Activated T-cell treated with anti-CD3 and anti-CD28 coated beads, Interleukin-2, amount 50 U/mL, for 72 hours (primary cell): Measurements from ENCODE around the gene EIF5A2. TPM values are rescaled to one million over a fixed set of nuclear protein-coding genes. Genes with fewer than 3 reads are reported as not detected.
"Not testable (repeated sequence)": the region's sequence is repeated elsewhere in the genome, so short reads cannot be mapped to it uniquely, and the experiment has no call there.

ENCODE experiments used
- ATAC-seq, 2 donors: fragments of 150-1000 bp; cut with Tn5 transposase; replicated peaks in 1 of 2; 2 replicates each; pipeline ENCODE4 v1.10.0; 2021; ENCODE audit warnings: moderate library complexity in 2 of 2, mild to moderate bottlenecking in 1 of 2
- DNase-seq, 2 donors: peaks; one replicate each; pipeline ENCODE4 v3.0.0; 2021 to 2022; ENCODE audit warnings: mixed read lengths in 1 of 2
- H3K27ac Mint-ChIP-seq: one replicate; pipeline ENCODE4 v1.8.0; 2022; ENCODE audit warnings: mild to moderate bottlenecking, moderate library complexity, mixed read lengths
- H3K27me3 Mint-ChIP-seq: one replicate; pipeline ENCODE4 v1.8.0; 2022; ENCODE audit warnings: low read depth, mixed read lengths
- H3K36me3 Mint-ChIP-seq, 2 donors: one replicate each; pipeline ENCODE4 v1.8.0; 2022; ENCODE audit warnings: mixed read lengths in 2 of 2, mild to moderate bottlenecking in 1 of 2; ENCODE audit not compliant: insufficient read depth in 2 of 2
- H3K4me1 Mint-ChIP-seq: one replicate; pipeline ENCODE4 v1.8.0; 2022; ENCODE audit warnings: low read depth, mixed read lengths
- H3K4me3 Mint-ChIP-seq, 2 donors: one replicate each; pipeline ENCODE4 v1.8.0; 2022; ENCODE audit warnings: mild to moderate bottlenecking in 2 of 2, mixed read lengths in 2 of 2, moderate library complexity in 2 of 2
- H3K9me3 Mint-ChIP-seq, 2 donors: one replicate each; pipeline ENCODE4 v1.8.0; 2022; ENCODE audit warnings: mixed read lengths in 2 of 2
- total RNA-seq, 2 donors: library from RNA; stranded (reverse); gene quantifications; one replicate each; pipeline ENCODE4 v1.2.3, GENCODE V29; 2022

The EIF5A2 gene
- total RNA-seq, 2 donors from 2014 or later, result 6.0 to 7.1 TPM

GRCh38 chr3:170889132-170889531 lies 19.3 kb downstream of the EIF5A2 start:
- H3K36me3 Mint-ChIP-seq, result peaks cover 0 to 3% of the 10 kb centered on the region in 2 donors
- no peaks in the 10 kb centered on the region for H3K4me1 Mint-ChIP-seq
- no peak overlapping the region for H3K27ac Mint-ChIP-seq
- DNase-seq (no peak), ATAC-seq (no peak)
- no peak overlapping the region for H3K4me3 Mint-ChIP-seq
- H3K9me3 Mint-ChIP-seq, result peaks cover 1 to 2% of the 10 kb centered on the region in 2 donors
- H3K27me3 Mint-ChIP-seq, result peaks cover 8% of the 10 kb centered on the region

GRCh38 chr3:170884109-170884930 lies 24.1 kb downstream of the EIF5A2 start:
- H3K4me3 Mint-ChIP-seq, H3K36me3 Mint-ChIP-seq, ATAC-seq, H3K27ac Mint-ChIP-seq, H3K4me1 Mint-ChIP-seq, H3K27me3 Mint-ChIP-seq, DNase-seq, H3K9me3 Mint-ChIP-seq: not testable (repeated sequence)

GRCh38 chr3:170878688-170879087 lies 29.7 kb downstream of the EIF5A2 start:
- DNase-seq, H3K9me3 Mint-ChIP-seq, H3K27ac Mint-ChIP-seq, H3K27me3 Mint-ChIP-seq, H3K4me1 Mint-ChIP-seq, ATAC-seq, H3K36me3 Mint-ChIP-seq, H3K4me3 Mint-ChIP-seq: not testable (repeated sequence)

GRCh38 chr3:170877311-170877710 lies 31.1 kb downstream of the EIF5A2 start:
- not testable (repeated sequence) for H3K27ac Mint-ChIP-seq, DNase-seq, H3K27me3 Mint-ChIP-seq, ATAC-seq, H3K36me3 Mint-ChIP-seq, H3K4me3 Mint-ChIP-seq, H3K9me3 Mint-ChIP-seq, H3K4me1 Mint-ChIP-seq

- ATAC-seq (no peak), DNase-seq (no peak)
- H3K27me3 Mint-ChIP-seq, result no peaks in the 10 kb centered on the region
- H3K4me1 Mint-ChIP-seq, result no peaks in the 10 kb centered on the region
- no peak overlapping the region for H3K4me3 Mint-ChIP-seq
- no peaks in the 10 kb centered on the region for H3K36me3 Mint-ChIP-seq
- H3K27ac Mint-ChIP-seq, result no peak overlapping the region
- no peaks in the 10 kb centered on the region for H3K9me3 Mint-ChIP-seq
Measured at GRCh38 chr3:170876537-170876936, 31.9 kb downstream of the EIF5A2 start.

GRCh38 chr3:170869645-170870593 lies 38.5 kb downstream of the EIF5A2 start, which contains the start of gene RPL22L1:
Gene RPL22L1 (minus strand): TSS chr3:170870195. CDS start chr3:170870167, 28 bp downstream.
- Mint-ChIP-seq H3K4me3 (peak within 1 kb of the TSS; percentile 93), H3K27ac (peak within 1 kb of the TSS; percentile 95), H3K36me3 (peaks cover 12 to 20% of the 10 kb centered on the region in 2 donors), H3K9me3 (no peaks in the 10 kb centered on the region), H3K27me3 (no peaks in the 10 kb centered on the region), H3K4me1 (peaks cover 23% of the 10 kb centered on the region)
- peak; percentile 92 to 95 for DNase-seq
- peak; percentile 98 to 99 for ATAC-seq

GRCh38 chr3:170869239-170869590 lies 39.2 kb downstream of the EIF5A2 start:
- Mint-ChIP-seq H3K4me3 (peak overlapping the region; percentile 93), H3K4me1 (peaks cover 23% of the 10 kb centered on the region), H3K27me3 (no peaks in the 10 kb centered on the region), H3K9me3 (no peaks in the 10 kb centered on the region), H3K36me3 (peaks cover 12 to 20% of the 10 kb centered on the region in 2 donors), H3K27ac (peak overlapping the region; percentile 95)
- ATAC-seq, result no peak
- no peak for DNase-seq

GRCh38 chr3:170868577-170869238 lies 39.7 kb downstream of the EIF5A2 start:
- Mint-ChIP-seq H3K27me3 (no peaks in the 10 kb centered on the region), H3K4me3 (peak overlapping the region; percentile 93), H3K27ac (peak overlapping the region; percentile 95), H3K36me3 (peaks cover 12 to 20% of the 10 kb centered on the region in 2 donors), H3K9me3 (no peaks in the 10 kb centered on the region), H3K4me1 (peaks cover 23% of the 10 kb centered on the region)
- no peak for ATAC-seq
- no peak for DNase-seq

GRCh38 chr3:170867143-170867937 lies 41.1 kb downstream of the EIF5A2 start:
- peak overlapping the region; percentile 75 for H3K27ac Mint-ChIP-seq
- H3K36me3 Mint-ChIP-seq, result peaks cover 12 to 20% of the 10 kb centered on the region in 2 donors
- H3K27me3 Mint-ChIP-seq, result no peaks in the 10 kb centered on the region
- peaks cover 23% of the 10 kb centered on the region for H3K4me1 Mint-ChIP-seq
- no peaks in the 10 kb centered on the region for H3K9me3 Mint-ChIP-seq
- H3K4me3 Mint-ChIP-seq, result peak overlapping the region; percentile 41 to 76
- ATAC-seq (no peak), DNase-seq (no peak)

- Mint-ChIP-seq H3K36me3 (peaks cover 12 to 20% of the 10 kb centered on the region in 2 donors), H3K27me3 (no peaks in the 10 kb centered on the region), H3K4me3 (no peak overlapping the region), H3K9me3 (no peaks in the 10 kb centered on the region), H3K27ac (peak overlapping the region; percentile 75), H3K4me1 (peaks cover 23% of the 10 kb centered on the region)
- DNase-seq, result no peak
- ATAC-seq, result no peak
Measured at GRCh38 chr3:170866499-170866898, 41.9 kb downstream of the EIF5A2 start.

GRCh38 chr3:170865209-170866094 lies 43.0 kb downstream of the EIF5A2 start:
- no peaks in the 10 kb centered on the region for H3K9me3 Mint-ChIP-seq
- H3K4me3 Mint-ChIP-seq, result no peak overlapping the region
- no peaks in the 10 kb centered on the region for H3K27me3 Mint-ChIP-seq
- DNase-seq, result no peak
- peaks cover 15% of the 10 kb centered on the region for H3K4me1 Mint-ChIP-seq
- no peak overlapping the region for H3K27ac Mint-ChIP-seq
- H3K36me3 Mint-ChIP-seq, result peaks cover 12 to 20% of the 10 kb centered on the region in 2 donors
- no peak for ATAC-seq
